HEK293T (cell line): ENCODE results near the gene HSPBAP1.

ENCODE experiments used
- CTCF ChIA-PET: fragments of 350-600 bp; formaldehyde crosslinking; extraction: SDS; loops from one replicate; lab custom pipeline; 2021; ENCODE audit warnings: antibody characterized with exemption, inconsistent platforms; lab: Yijun Ruan, JAX
- POLR2A ChIA-PET: fragments of 350-600 bp; formaldehyde crosslinking; extraction: SDS; loops from one replicate; lab custom pipeline; 2020; ENCODE audit warnings: antibody characterized with exemption, inconsistent platforms; lab: Yijun Ruan, JAX
- DNase-seq: peaks from one replicate; pipeline ENCODE4 v3.0.0; 2012; ENCODE audit warnings: mixed read lengths; ENCODE audit errors: extremely low spot score
- ARNT ChIP-seq: fragments of 450-650 bp; IDR thresholded peaks from 2 replicates; pipeline ENCODE4 v1.6.1; 2017; ENCODE audit warnings: mild to moderate bottlenecking
- BHLHE40 ChIP-seq: fragments of 450-650 bp; IDR thresholded peaks from 2 replicates; pipeline ENCODE4 v1.6.1; 2016; ENCODE audit warnings: mild to moderate bottlenecking, moderate library complexity, borderline replicate concordance
- CTBP1 ChIP-seq: fragments of 450-650 bp; IDR thresholded peaks from 2 replicates; pipeline ENCODE4 v1.6.1; 2016; ENCODE audit warnings: borderline replicate concordance
- ELF4 ChIP-seq: fragments of 450-650 bp; IDR thresholded peaks from 2 replicates; pipeline ENCODE4 v1.6.1; 2017; ENCODE audit warnings: antibody characterized with exemption
- FOXA1 ChIP-seq: fragments of 450-650 bp; IDR thresholded peaks from 2 replicates; pipeline ENCODE4 v1.6.1; 2016; ENCODE audit warnings: mild to moderate bottlenecking
- FOXK2 ChIP-seq: fragments of 450-650 bp; IDR thresholded peaks from 2 replicates; pipeline ENCODE4 v1.6.1; 2016; ENCODE audit warnings: mild to moderate bottlenecking
- FOXM1 ChIP-seq: fragments of 450-650 bp; IDR thresholded peaks from 2 replicates; pipeline ENCODE4 v1.6.1; 2017; ENCODE audit warnings: mild to moderate bottlenecking, borderline replicate concordance
- HDGF ChIP-seq: fragments of 450-650 bp; IDR thresholded peaks from 2 replicates; pipeline ENCODE4 v1.6.1; 2017; ENCODE audit warnings: antibody characterized with exemption, borderline replicate concordance
- L3MBTL2 ChIP-seq: fragments of 450-650 bp; conservative IDR thresholded peaks from 2 replicates; pipeline ENCODE4 v1.6.1; 2016; ENCODE audit warnings: mild to moderate bottlenecking
- LEF1 ChIP-seq: fragments of 450-650 bp; IDR thresholded peaks from 2 replicates; pipeline ENCODE4 v1.6.1; 2017; ENCODE audit warnings: mild to moderate bottlenecking, borderline replicate concordance
- NFRKB ChIP-seq: fragments of 450-650 bp; IDR thresholded peaks from 2 replicates; pipeline ENCODE4 v1.6.1; 2016; ENCODE audit warnings: mild to moderate bottlenecking, moderate library complexity
- PKNOX1 ChIP-seq: fragments of 450-650 bp; IDR thresholded peaks from 2 replicates; pipeline ENCODE4 v1.6.1; 2016
- SP1 ChIP-seq: fragments of 450-650 bp; IDR thresholded peaks from 2 replicates; pipeline ENCODE4 v1.6.1; 2017
- SUZ12 ChIP-seq: fragments of 450-650 bp; IDR thresholded peaks from 2 replicates; pipeline ENCODE4 v1.6.1; 2016; ENCODE audit warnings: mild to moderate bottlenecking
- TARDBP ChIP-seq: fragments of 450-650 bp; IDR thresholded peaks from 2 replicates; pipeline ENCODE4 v1.6.1; 2016
- ZNF384 ChIP-seq: fragments of 450-650 bp; IDR thresholded peaks from 2 replicates; pipeline ENCODE4 v1.6.1; 2016

Gene HSPBAP1

DNA sequence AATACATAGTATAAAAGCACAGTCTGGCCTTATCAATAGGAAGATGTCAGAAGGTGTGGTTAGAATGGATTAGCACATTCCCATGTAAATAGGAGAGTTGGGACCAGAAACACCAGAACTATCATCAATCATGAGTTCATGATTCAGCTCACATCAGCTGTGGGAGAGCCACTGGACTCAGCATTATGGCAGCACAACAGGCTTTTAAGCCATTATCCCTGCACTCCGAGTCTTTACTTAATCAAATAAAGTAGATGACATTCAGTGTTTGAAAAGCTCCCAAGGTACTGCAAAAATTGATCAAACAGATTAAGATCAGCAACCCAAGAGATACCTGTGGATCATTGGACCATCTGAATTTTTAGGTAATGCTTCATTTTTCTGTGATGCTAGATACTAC lies 88.3 kb downstream of the HSPBAP1 start:
- DNase-seq, result no peak
- CTCF ChIA-PET, result interaction anchor here (0.8 kb wide), 1 partner anchor 230 kb away, joined by 3 read pairs; no protein-coding TSS in a partner anchor
- no peak for TF ChIP-seq NFRKB
- no peak for TF ChIP-seq PKNOX1
- no peak for TF ChIP-seq FOXK2
- TF ChIP-seq L3MBTL2, result no peak
- no peak for TF ChIP-seq SP1
- TF ChIP-seq HDGF, result no peak
- no peak for TF ChIP-seq CTBP1
- TF ChIP-seq LEF1, result no peak
- no peak for TF ChIP-seq ZNF384
- TF ChIP-seq BHLHE40, result no peak
- no peak for TF ChIP-seq FOXM1
- TF ChIP-seq ELF4, result no peak
- no peak for TF ChIP-seq FOXA1
- TF ChIP-seq TARDBP, result no peak
- no peak for TF ChIP-seq SUZ12
- TF ChIP-seq ARNT, result no peak
- POLR2A ChIA-PET, result no interaction called here

GRCh38 chr3:122700193-122700592 lies 93.4 kb downstream of the HSPBAP1 start:
- TF ChIP-seq NFRKB (no peak), BHLHE40 (no peak), ELF4 (no peak), LEF1 (no peak), TARDBP (no peak), FOXK2 (no peak)
- CTCF ChIA-PET, result no interaction called here
- POLR2A ChIA-PET, result no interaction called here
- no peak for DNase-seq

GRCh38 chr3:122697952-122698620 lies 95.5 kb downstream of the HSPBAP1 start:
- no peak for DNase-seq
- TF ChIP-seq SP1, result no peak
- TF ChIP-seq NFRKB, result no peak
- TF ChIP-seq ELF4, result no peak
- TF ChIP-seq SUZ12, result no peak
- no peak for TF ChIP-seq FOXA1
- no peak for TF ChIP-seq PKNOX1
- TF ChIP-seq TARDBP, result no peak
- TF ChIP-seq ZNF384, result no peak
- TF ChIP-seq L3MBTL2, result no peak
- ChIA-PET CTCF (no interaction called here), POLR2A (no interaction called here)

DNA sequence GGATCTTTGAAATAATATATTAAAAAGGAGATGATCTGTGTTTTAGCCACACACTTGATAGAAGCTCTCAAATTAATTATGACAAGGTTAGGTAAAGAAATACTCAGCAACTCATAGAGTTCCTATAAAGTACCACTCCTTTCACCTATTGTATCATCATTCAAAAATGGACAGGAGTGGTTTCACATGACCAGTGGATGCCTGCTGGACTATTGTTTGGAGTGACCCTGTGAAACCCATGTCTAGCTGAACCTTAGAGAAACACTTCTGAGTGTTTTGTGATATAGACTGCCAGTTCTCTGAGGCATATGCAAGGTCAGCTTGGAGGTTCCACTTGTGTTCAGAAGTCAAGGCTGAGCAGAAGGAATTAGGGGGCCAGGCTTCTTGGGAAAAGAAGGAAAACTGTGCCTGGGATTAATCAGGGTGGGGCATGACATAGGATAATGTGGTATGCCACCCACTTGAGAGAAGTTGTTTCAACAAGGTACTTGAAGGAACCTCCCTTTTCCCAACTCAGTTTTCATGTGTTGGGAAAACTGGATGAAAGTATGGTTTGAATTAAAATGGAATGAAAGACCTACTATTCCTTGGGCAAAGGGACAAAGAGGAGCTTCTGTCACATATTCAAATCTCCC lies 97.6 kb downstream of the HSPBAP1 start:
- no peak for TF ChIP-seq BHLHE40
- TF ChIP-seq FOXA1, result no peak
- no peak for TF ChIP-seq ARNT
- no peak for TF ChIP-seq FOXK2
- TF ChIP-seq SUZ12, result no peak
- TF ChIP-seq SP1, result no peak
- no peak for TF ChIP-seq L3MBTL2
- no peak for DNase-seq
- CTCF ChIA-PET, result no interaction called here
- POLR2A ChIA-PET, result no interaction called here

- POLR2A ChIA-PET, result no interaction called here
- DNase-seq, result no peak
- no peak for TF ChIP-seq FOXK2
- TF ChIP-seq CTBP1, result no peak
- TF ChIP-seq TARDBP, result no peak
- TF ChIP-seq LEF1, result no peak
- CTCF ChIA-PET, result interaction anchor here (0.6 kb wide), 1 partner anchor 69 kb away, joined by 3 read pairs; no protein-coding TSS in a partner anchor
Measured at GRCh38 chr3:122694966-122695365, 98.7 kb downstream of the HSPBAP1 start.

DNA sequence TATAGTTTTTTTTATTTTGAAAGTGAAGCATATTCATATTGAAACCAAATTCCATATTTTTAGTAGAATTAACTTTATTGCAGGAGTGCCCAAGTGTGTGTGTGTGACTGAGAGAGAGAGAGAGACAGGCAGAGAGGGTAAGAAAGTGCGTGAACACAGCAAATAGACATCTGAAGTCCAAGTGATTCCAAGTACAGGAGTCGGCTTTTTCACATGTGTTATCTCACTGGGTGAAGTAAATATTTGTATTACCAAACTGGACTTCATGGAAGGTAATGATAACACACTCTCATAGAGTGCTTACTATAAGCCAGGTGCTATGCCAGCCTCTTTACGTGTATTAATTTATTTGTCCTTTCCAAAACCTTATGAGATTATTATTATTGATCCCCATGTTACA lies 101.0 kb downstream of the HSPBAP1 start:
- ChIA-PET CTCF (no interaction called here), POLR2A (no interaction called here)
- no peak for TF ChIP-seq SUZ12
- TF ChIP-seq TARDBP, result no peak
- TF ChIP-seq NFRKB, result no peak
- no peak for TF ChIP-seq LEF1
- TF ChIP-seq HDGF, result no peak
- no peak for DNase-seq

GRCh38 chr3:122691195-122691594 lies 102.4 kb downstream of the HSPBAP1 start:
- no peak for DNase-seq
- TF ChIP-seq FOXK2 (no peak), BHLHE40 (no peak), LEF1 (no peak), TARDBP (no peak), PKNOX1 (no peak), FOXM1 (no peak), CTBP1 (no peak), SUZ12 (no peak), NFRKB (no peak), FOXA1 (no peak), ARNT (no peak), SP1 (no peak), HDGF (no peak), ELF4 (no peak), ZNF384 (no peak), L3MBTL2 (no peak)
- POLR2A ChIA-PET, result no interaction called here
- CTCF ChIA-PET, result no interaction called here
